GM19023 (cell line): ENCODE results near the gene RNF8.
"Not testable (repeated sequence)": the region's sequence is repeated elsewhere in the genome, so short reads cannot be mapped to it uniquely, and the experiment has no call there.

ENCODE experiments used
- ATAC-seq: cut with Tn5 transposase; IDR thresholded peaks from one replicate; pipeline ENCODE4 v1.9.1; 2021; ENCODE audit warnings: mild to moderate bottlenecking, moderate library complexity; ENCODE audit not compliant: unreplicated experiment

Gene RNF8

GRCh38 chr6:37353761-37354525 lies at the start of gene RNF8:
Gene RNF8, plus strand, starts transcription at chr6:37353983. Its CDS starts 182 bp downstream, at chr6:37354165.
- peak; percentile 95 for ATAC-seq

GRCh38 chr6:37304766-37305165 lies 49.0 kb upstream of the RNF8 start:
- no peak for ATAC-seq

- no peak for ATAC-seq
Observed at GRCh38 chr6:37305841-37306425, 47.9 kb upstream of the RNF8 start.

- no peak for ATAC-seq
Observed at GRCh38 chr6:37306624-37307222, 47.1 kb upstream of the RNF8 start.

- ATAC-seq: not testable (repeated sequence)
Observed at GRCh38 chr6:37307484-37307883, 46.3 kb upstream of the RNF8 start.

GRCh38 chr6:37308069-37308815 lies 45.5 kb upstream of the RNF8 start:
- ATAC-seq: no peak

- ATAC-seq: no peak
Observed at GRCh38 chr6:37309046-37309445, 44.7 kb upstream of the RNF8 start.

GRCh38 chr6:37309692-37310091 lies 44.1 kb upstream of the RNF8 start:
- no peak for ATAC-seq

GRCh38 chr6:37310966-37311365 lies 42.8 kb upstream of the RNF8 start:
- no peak for ATAC-seq

GRCh38 chr6:37311741-37312473 lies 41.9 kb upstream of the RNF8 start:
- ATAC-seq: no peak

- no peak for ATAC-seq
Observed at GRCh38 chr6:37313723-37314486, 39.9 kb upstream of the RNF8 start.

GRCh38 chr6:37314487-37315156 lies 39.2 kb upstream of the RNF8 start:
- no peak for ATAC-seq

- ATAC-seq: no peak
Observed at GRCh38 chr6:37315157-37315515, 38.6 kb upstream of the RNF8 start.

GRCh38 chr6:37316071-37316470 lies 37.7 kb upstream of the RNF8 start:
- no peak for ATAC-seq

GRCh38 chr6:37317312-37318038 lies 36.3 kb upstream of the RNF8 start:
- no peak for ATAC-seq

- no peak for ATAC-seq
Observed at GRCh38 chr6:37319156-37319555, 34.6 kb upstream of the RNF8 start.

- ATAC-seq: no peak
Observed at GRCh38 chr6:37319856-37320480, 33.8 kb upstream of the RNF8 start.

- ATAC-seq: no peak
Observed at GRCh38 chr6:37320646-37321045, 33.1 kb upstream of the RNF8 start.
